ENCODE results near the gene RSPO3.
"Not testable (repeated sequence)": the region's sequence is repeated elsewhere in the genome, so short reads cannot be mapped to it uniquely, and the experiment has no call there.

The RSPO3 gene

DNA sequence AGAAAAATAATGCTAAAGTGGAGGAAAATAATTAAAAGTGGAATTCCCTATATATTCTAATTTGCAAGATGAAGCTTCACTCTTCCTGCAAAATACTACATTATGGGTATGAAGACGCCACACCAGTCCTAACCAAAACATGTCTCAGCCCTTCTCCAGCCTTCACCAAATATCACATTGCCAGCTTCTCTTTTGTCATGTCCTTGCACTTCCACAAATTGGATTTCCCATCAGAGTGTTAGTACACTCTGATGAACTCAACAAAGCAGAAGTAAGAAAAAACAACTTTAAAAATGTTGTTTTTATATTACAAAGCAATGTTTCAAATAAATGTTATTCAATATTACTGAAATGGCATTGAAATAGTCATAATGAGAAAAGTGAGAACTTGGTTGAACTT, 85.8 kb downstream of the RSPO3 start:
- DNase-seq (ENCODE audit: low read depth in 2 of 2) = no peak

DNA sequence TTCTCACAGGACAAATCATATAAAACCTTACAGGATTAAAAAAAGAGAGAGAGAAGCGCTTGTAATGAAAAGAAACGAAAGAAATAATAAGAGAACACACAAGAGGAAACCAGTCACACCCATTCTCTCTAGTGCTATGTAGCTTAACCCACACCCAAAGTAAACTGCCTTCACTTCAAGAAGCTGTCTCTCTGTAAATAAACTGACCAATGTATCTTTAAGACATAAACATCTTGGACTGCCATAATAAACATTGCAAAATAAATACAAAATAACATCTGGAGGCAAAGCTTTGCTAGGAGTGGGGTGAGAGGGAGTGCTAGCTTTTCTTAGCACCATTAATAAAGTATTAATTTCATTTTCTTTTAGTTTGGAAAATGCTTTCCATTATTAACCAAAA, 86.6 kb downstream of the RSPO3 start:
- DNase-seq (ENCODE audit: low read depth in 2 of 2) = no peak

DNA sequence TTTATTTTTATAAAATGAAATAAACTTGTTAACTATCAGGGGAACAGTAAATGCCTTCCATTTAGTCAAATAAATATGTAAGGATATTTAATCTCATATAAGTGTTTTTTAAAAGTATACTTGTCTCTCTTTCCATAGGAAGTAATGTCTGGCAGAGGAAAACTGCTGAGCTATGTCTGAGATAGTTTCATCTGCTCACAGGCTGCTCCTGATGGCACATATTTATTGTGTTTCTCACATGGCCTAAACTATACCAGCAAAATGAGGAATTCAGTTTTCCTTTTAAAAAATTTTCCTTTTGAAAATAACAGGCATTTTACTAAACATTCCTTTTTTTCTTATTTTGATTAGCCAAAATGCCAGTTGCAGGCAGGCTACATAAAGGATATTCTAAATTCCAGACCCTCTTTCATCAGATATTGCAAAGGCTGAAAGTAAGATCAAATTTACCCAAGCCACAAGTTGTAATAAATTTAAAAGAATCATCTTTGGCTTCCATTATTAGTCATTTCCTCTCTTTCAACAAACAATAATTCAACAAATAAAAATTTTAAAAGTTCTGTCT, 88.1 kb downstream of the RSPO3 start:
- DNase-seq (ENCODE audit: low read depth in 2 of 2) = no peak

DNA sequence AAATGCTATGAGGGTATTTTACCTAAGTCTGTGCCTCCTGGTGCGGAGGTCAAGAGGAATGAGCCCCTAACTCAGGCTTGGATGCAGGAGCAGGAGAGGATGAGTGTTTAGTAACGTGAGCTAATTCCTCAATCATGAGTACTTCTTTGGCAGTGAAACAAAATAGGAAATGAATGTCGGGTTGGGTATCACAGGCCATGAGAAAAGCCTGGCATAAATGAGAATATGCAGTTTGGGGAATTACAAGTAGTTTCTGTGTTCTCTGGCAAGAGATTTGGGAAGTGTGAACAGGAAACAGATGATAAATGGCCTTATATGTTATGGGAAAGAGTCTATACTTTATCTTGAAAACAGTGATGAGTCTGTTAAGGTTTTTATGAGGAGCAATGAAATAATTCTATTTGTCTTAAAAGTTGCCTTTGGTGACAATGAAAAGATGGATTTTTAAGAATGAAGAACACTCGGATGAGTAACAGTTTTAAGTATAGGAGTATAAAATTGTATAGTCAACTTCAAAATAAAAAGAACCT, 89.2 kb downstream of the RSPO3 start:
- no peak for DNase-seq (ENCODE audit: low read depth in 2 of 2)

DNA sequence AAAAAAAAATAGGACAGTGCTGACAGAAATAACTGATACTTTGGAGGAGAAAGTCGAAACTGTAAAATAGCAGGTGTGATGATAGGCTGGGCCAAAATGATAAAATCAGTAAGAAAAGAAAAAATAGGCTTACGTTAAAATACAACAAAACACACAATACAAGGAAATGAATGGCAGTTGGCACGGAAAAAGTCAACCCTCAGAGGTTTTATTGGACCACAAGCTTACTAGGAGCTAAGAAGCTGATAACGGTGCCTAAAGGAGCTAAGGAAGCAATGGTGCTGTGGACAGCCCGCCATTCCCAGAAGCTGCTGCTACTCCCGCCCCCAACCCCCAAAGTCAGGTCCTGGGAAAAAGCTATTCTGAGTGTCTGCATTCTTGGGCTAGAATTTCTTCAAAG, 92.3 kb downstream of the RSPO3 start:
- no peak for DNase-seq (ENCODE audit: low read depth in 2 of 2)

DNA sequence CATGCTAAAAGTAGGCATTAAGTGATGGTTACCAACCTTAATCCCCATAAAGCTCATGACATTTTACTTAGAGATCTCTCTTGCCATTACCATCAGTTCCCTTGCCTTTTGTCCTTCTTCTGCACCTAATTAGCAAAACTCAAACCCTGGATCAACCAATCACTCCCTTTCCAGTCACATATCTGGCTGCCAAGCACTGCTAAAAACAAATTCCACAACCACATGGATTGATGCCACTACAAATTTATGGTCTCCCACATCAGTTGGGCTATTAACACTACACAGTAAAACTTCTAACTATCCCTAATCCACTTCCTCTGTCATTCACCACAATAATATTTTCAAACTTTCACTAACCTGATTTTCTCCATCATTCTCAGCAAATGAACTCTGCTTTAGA, 93.9 kb downstream of the RSPO3 start:
- no peak for DNase-seq (ENCODE audit: low read depth in 2 of 2)

DNA sequence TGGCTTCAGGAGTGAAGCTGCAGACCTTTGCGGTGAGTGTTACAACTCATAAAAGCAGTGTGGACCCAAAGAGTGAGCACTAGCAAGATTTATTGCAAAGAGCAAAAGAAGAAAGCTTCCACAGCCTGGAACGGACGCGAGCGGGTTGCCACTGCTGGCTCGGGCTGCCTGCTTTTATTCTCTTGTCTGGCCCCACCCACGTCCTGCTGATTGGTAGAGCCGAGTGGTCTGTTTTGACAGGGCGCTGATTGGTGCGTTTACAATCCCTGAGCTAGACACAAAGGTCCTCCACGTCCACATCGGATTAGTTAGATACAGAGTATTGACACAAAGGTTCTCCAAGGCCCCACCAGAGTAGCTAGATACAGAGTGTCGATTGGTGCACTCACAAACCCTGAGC, 95.6 kb downstream of the RSPO3 start:
- not testable (repeated sequence) for DNase-seq (ENCODE audit: low read depth in 2 of 2)

DNA sequence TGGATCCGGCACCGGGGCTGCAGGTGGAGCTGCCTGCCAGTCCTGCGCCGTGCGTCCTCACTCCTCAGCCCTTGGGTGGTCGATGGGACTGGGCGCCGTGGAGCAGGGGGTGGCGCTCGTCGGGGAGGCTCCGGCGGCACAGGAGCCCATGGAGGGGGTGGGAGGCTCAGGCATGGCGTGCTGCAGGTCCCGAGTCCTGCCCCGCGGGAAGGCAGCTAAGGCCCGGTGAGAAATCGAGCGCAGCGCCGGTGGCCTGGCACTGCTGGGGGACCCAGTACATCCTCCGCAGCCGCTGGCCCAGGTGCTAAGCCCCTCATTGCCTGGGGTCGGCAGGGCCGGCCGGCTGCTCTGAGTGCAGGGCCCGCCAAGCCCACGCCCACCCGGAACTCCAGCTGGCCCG, 96.1 kb downstream of the RSPO3 start:
- not testable (repeated sequence) for DNase-seq (ENCODE audit: low read depth in 2 of 2)

DNA sequence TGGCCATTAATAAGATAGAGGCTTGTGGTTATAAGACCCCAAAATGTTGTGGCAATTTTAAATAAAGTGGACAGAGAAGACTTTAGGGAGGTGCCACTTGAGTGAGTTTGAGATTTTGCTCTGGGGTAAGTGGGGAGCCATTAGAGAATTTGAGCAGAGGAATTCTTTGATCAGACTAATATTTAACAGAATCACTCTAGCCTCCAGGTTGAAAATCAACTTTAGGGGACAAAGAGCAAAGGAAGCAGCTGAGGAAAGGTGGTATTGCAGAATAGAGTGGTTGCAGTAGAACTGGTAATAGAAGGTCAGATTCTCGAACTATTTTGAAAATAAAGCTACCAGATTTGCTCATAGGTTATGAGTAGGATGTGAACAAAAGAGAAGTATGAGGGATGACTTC, 97.5 kb downstream of the RSPO3 start:
- no peak for DNase-seq (ENCODE audit: low read depth in 2 of 2)

DNA sequence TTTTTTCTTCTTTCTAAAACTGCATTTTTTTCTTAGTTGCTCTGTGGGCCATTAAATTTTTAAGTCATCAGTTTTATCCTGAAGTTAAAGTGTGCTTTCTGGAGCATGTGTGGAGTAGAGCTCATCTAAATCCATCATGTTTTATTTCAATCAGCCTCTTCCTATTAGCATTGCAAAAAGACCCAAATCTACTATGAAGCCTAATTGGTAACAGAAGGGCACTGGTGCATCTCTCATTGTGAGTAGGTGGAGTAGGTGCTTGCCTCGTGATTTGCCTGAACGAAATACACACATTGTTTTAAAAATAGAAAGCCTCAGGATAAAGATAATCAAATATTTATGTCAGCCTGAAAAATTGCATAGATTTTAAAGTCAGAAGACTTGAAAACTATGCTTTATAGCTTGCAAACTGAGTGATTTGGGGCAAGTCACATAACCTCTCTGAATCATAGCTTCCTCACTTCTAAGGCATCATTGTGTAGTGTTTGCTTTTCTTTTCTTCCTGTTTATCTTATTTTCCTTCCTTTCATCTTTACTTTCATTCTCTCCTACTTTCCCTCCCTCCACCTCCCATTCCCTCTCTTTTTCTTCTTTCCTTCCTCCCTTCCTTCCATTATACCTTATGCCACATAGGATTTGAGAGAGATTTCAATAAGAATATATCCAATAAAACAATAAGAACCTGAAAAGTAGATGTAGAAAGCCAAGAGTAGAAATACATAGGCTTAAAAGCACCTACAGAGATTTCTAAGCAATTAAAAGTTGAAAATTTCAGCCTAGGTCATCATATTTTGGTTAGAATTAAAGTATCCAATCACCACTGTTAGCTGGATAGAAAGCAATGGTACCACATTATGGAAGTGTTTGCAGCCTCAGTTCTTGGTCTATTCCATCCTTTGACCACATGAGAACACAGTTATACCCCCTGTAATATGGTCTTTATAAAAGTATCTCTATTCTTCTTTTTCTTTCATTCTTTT, 98.6 kb downstream of the RSPO3 start:
- no peak for DNase-seq (ENCODE audit: low read depth in 2 of 2)

DNA sequence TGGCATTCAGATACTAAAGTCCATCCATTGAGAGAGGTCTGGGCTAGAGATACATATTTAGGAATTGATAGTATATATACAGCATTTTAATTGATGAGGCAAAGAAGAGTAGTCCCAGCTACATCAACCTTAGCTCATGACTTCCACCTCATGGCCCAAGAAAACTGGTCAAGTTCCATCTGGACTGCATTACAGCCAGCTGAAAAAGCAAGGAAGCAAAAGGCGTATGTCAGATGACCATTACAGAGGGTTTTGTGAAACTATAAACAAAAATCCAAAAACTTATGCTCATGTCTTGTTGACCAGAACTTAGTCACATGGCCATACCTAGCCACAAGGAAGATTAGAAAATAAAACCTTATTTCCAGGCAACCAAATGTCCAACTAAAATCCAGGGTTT, 101.4 kb downstream of the RSPO3 start:
- no peak for DNase-seq (ENCODE audit: low read depth in 2 of 2)

DNA sequence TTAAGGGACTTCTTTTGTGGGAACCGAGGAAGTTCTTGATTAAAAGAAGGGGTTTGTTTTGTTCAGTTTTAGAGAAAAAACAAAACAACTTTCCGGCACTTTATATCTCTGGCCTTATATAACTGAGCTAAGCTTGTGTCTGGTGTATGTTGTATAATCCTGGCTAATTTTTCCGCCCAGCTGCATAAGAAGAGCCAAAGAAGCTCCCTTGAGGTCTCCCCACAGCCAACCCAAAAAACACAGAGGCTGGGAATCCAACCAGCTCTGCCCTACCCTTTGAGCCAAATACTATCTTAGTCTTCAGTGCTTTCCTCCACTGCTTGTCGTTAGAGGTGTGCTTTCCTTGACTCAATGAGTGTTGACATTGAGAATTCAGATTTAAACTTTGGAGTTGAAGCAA, 102.7 kb downstream of the RSPO3 start:
- DNase-seq (ENCODE audit: low read depth in 2 of 2) = no peak

DNA sequence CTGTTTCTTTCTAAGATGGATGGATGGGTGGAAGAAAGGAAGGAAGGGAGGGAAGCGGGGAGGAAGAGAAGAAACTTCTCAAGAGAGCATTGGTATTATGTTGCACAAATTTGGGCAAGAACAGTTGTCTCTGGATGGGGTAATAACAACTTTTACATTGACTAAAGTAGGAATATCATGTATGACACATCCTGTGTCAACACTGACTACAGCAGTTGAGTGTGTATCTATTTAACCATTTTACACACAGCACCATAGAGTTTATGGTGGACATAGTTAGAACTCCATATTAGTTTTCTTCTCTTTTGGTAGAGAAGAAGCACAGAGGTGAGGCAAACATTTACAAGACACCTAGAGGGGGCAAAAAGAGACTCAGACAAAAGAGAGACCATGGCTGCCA, 103.9 kb downstream of the RSPO3 start:
- no peak for DNase-seq (ENCODE audit: low read depth in 2 of 2)

DNA sequence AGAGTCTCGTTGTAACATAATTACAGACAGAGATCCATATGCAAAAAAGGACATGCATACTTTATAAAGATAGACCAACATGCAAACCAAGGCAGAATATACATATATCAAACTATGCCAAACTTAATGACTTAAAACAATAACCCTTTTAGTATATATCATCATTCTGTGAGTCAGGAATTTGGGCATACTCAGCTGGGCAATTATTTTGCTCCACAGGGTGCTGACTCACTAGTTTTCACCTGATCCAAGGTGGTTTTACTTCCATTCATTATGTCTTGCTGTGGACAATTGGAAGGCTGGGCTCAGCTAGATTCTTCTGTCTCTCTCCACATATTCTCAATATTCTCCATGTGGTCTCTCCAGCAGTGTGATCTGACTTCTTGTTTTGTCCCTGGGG, 107.0 kb downstream of the RSPO3 start:
- DNase-seq (ENCODE audit: low read depth in 2 of 2) = no peak

DNA sequence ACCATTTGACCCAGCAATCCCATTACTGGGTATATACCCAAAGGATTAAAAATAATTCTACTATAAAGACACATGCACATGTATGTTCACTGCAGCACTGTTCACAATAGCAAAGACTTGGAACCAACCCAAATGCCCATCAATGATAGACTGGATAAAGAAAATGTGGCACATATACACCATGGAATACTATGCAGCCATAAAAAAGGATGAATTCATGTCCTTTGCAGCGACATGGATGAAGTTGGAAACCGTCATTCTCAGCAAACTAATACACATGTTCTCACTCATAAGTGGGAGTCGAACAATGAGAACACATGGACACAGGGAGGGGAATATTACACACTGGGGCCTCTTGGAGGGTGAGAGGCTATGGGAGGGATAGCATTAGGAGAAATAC, 115.3 kb downstream of the RSPO3 start:
- not testable (repeated sequence) for DNase-seq (ENCODE audit: low read depth in 2 of 2)

DNA sequence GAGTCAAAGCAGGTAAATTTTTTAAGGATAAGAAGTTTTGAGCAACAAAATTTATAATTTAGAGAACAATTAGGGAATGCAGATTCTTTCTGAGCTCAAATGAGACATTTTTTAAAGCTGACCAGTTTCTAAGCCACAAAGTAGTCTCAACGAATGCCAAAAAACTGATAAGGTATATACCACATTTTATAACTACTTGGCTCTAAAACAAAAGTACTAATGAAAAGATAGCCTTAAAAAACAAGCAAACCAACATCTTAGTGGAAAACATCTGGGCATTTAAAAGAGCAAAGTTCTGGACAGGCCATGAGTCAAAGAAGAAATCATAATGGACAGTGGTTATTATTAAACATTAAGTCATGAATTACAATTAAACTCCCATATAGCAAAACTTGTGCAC, 125.0 kb downstream of the RSPO3 start:
- DNase-seq (ENCODE audit: low read depth in 2 of 2) = no peak
